Effector memory CD4-positive, alpha-beta T cell (primary cell): Measurements from ENCODE around the gene PALLD.

Source experiments
- DNase-seq, 3 donors: peaks; one replicate each; pipeline ENCODE4 v3.0.0-alpha.2; 2020
- H3K27ac ChIP-seq: 2 replicates; pipeline ENCODE4 v1.7.0; 2013; ENCODE audit warnings: mild to moderate bottlenecking, low read length, moderate library complexity; ENCODE audit not compliant: insufficient read depth, poor library complexity, severe bottlenecking
- H3K27me3 ChIP-seq: replicated peaks from 2 replicates; pipeline ENCODE4 v1.7.0; 2013; ENCODE audit warnings: mild to moderate bottlenecking, low read length; ENCODE audit not compliant: insufficient read depth, control insufficient read depth, poor library complexity, severe bottlenecking
- H3K36me3 ChIP-seq: 2 replicates; pipeline ENCODE4 v1.7.0; 2013; ENCODE audit warnings: mild to moderate bottlenecking, low read length, moderate library complexity; ENCODE audit not compliant: control insufficient read depth, insufficient read depth
- H3K4me1 ChIP-seq: 2 replicates; pipeline ENCODE4 v1.7.0; 2013; ENCODE audit warnings: low read length, mild to moderate bottlenecking; ENCODE audit not compliant: control insufficient read depth, insufficient read depth, poor library complexity, severe bottlenecking
- H3K4me3 ChIP-seq: 2 replicates; pipeline ENCODE4 v1.7.0; 2013; ENCODE audit warnings: low read length, low read depth, mild to moderate bottlenecking; ENCODE audit not compliant: insufficient read depth, poor library complexity, severe bottlenecking
- H3K9me3 ChIP-seq: 2 replicates; pipeline ENCODE4 v1.7.0; 2013; ENCODE audit warnings: mild to moderate bottlenecking, low read length, moderate library complexity; ENCODE audit not compliant: control insufficient read depth

Gene PALLD

GRCh38 chr4:168475745-168476144, 21.1 kb upstream of the PALLD start:
- Histone ChIP-seq H3K27me3 (no peaks in the 10 kb centered on the region), H3K9me3 (no peaks in the 10 kb centered on the region), H3K27ac (no peak overlapping the region), H3K4me1 (peaks cover 23% of the 10 kb centered on the region), H3K36me3 (peaks cover 5% of the 10 kb centered on the region), H3K4me3 (no peak overlapping the region)
- no peak for DNase-seq

- Histone ChIP-seq H3K36me3 (no peaks in the 10 kb centered on the region), H3K27me3 (no peaks in the 10 kb centered on the region), H3K4me3 (peak overlapping the region; percentile 94), H3K9me3 (no peaks in the 10 kb centered on the region), H3K27ac (no peak overlapping the region), H3K4me1 (peaks cover 43% of the 10 kb centered on the region)
- no peak for DNase-seq
Observed at GRCh38 chr4:168478868-168479267, 18.0 kb upstream of the PALLD start.

GRCh38 chr4:168480931-168481611, 15.8 kb upstream of the PALLD start:
- peak; percentile 13 to 37 (median 22) for DNase-seq
- H3K36me3 ChIP-seq, result no peaks in the 10 kb centered on the region
- no peaks in the 10 kb centered on the region for H3K27me3 ChIP-seq
- H3K9me3 ChIP-seq, result no peaks in the 10 kb centered on the region
- peaks cover 41% of the 10 kb centered on the region for H3K4me1 ChIP-seq
- H3K27ac ChIP-seq, result peak overlapping the region; percentile 87
- peak overlapping the region; percentile 94 for H3K4me3 ChIP-seq

GRCh38 chr4:168483811-168484210, 13.0 kb upstream of the PALLD start:
- H3K9me3 ChIP-seq, result no peaks in the 10 kb centered on the region
- H3K4me3 ChIP-seq, result no peak overlapping the region
- no peak overlapping the region for H3K27ac ChIP-seq
- no peaks in the 10 kb centered on the region for H3K27me3 ChIP-seq
- H3K36me3 ChIP-seq, result no peaks in the 10 kb centered on the region
- H3K4me1 ChIP-seq, result peaks cover 28% of the 10 kb centered on the region
- DNase-seq, result no peak

- Histone ChIP-seq H3K27me3 (no peaks in the 10 kb centered on the region), H3K27ac (no peak overlapping the region), H3K9me3 (no peaks in the 10 kb centered on the region), H3K36me3 (no peaks in the 10 kb centered on the region), H3K4me3 (no peak overlapping the region), H3K4me1 (peaks cover 20% of the 10 kb centered on the region)
- no peak for DNase-seq
Observed at GRCh38 chr4:168484626-168485025, 12.2 kb upstream of the PALLD start.

GRCh38 chr4:168485156-168485910, 11.5 kb upstream of the PALLD start:
- Histone ChIP-seq H3K27me3 (no peaks in the 10 kb centered on the region), H3K9me3 (no peaks in the 10 kb centered on the region), H3K27ac (no peak overlapping the region), H3K4me3 (no peak overlapping the region), H3K36me3 (no peaks in the 10 kb centered on the region), H3K4me1 (peaks cover 20% of the 10 kb centered on the region)
- DNase-seq, result no peak

GRCh38 chr4:168486912-168487281, 10.0 kb upstream of the PALLD start:
- Histone ChIP-seq H3K9me3 (no peaks in the 10 kb centered on the region), H3K4me3 (no peak overlapping the region), H3K4me1 (peaks cover 12% of the 10 kb centered on the region), H3K27ac (no peak overlapping the region), H3K27me3 (no peaks in the 10 kb centered on the region), H3K36me3 (no peaks in the 10 kb centered on the region)
- no peak for DNase-seq

GRCh38 chr4:168487282-168488035, 9.4 kb upstream of the PALLD start:
- Histone ChIP-seq H3K27me3 (no peaks in the 10 kb centered on the region), H3K9me3 (no peaks in the 10 kb centered on the region), H3K4me1 (peaks cover 7% of the 10 kb centered on the region), H3K27ac (no peak overlapping the region), H3K4me3 (no peak overlapping the region), H3K36me3 (no peaks in the 10 kb centered on the region)
- no peak for DNase-seq

GRCh38 chr4:168488869-168489274, 8.0 kb upstream of the PALLD start:
- DNase-seq, result no peak
- H3K9me3 ChIP-seq, result no peaks in the 10 kb centered on the region
- no peaks in the 10 kb centered on the region for H3K27me3 ChIP-seq
- H3K4me3 ChIP-seq, result no peak overlapping the region
- no peaks in the 10 kb centered on the region for H3K36me3 ChIP-seq
- H3K4me1 ChIP-seq, result no peaks in the 10 kb centered on the region
- H3K27ac ChIP-seq, result no peak overlapping the region

GRCh38 chr4:168489616-168490015, 7.2 kb upstream of the PALLD start:
- Histone ChIP-seq H3K4me1 (no peaks in the 10 kb centered on the region), H3K9me3 (no peaks in the 10 kb centered on the region), H3K4me3 (no peak overlapping the region), H3K36me3 (no peaks in the 10 kb centered on the region), H3K27ac (no peak overlapping the region), H3K27me3 (no peaks in the 10 kb centered on the region)
- no peak for DNase-seq
